ENCODE data around the gene MAP4. TPM values are rescaled to one million over a fixed set of nuclear protein-coding genes. Genes with fewer than 3 reads are reported as not detected.

MAP4 gene
- total and polyA plus RNA-seq, 7 donors = 85.5 to 1,424 (median 819) TPM

DNA sequence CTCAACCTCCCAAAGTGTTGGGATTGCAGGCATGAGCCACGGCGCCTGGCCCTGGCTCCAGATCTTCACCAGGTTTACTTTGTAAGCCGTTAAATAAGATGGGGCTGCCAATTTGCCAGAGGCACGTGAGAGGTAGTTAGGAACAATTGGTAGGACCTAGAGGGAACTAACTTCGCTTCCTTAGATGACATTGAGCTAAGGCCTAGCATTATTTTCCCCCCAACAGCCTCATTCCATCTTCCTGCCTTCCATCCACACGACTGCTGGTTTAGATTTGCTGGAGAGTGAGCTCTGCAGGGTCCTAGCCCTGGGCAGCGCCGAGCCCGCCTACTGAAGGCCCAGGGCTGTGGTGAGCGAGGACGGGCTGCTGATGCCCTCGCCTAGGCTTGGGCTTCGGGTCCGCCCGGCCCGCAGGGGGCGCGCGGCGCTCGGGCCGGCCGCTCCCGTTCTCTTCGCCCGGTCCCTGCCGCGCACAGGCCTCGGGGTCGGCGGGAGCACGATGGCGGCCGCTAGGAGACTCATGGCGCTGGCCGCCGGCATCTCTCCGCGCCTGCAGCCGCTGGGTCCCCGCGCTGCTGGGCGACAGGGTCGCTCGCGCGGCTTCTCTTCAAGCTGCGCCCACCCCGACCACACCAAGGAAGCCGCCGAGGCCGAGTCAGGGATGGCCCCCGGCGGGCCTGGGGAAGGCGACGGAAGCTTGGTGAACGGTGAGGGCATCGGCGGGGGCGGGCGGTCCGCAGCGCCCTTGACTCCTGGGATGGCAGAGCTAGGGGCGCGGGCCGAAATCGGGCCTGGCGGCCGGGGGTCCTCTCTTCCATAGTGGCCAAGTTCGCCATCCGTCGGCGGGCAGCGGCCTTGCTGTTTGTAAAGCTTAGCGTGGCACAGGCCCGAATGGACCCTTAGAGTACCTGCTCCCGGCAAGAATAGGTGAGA, 191.4 kb downstream of the MAP4 start:
- no peaks in the 10 kb centered on the region for H3K27me3 ChIP-seq (ENCODE audit: insufficient read depth in 3 of 3, low read length in 2 of 3)
- intact Hi-C loops (cut with DNase I) = loop anchor here in 1 of 2 donors (5.0 to 10.0 kb wide), 2 partner anchors 270 to 327 kb away; no protein-coding TSS in a partner anchor
- WGBS, 3 donors = 3% methylated on average over 67 to 77 of the region's 77 CpGs
- TF ChIP-seq, protein P1, sequence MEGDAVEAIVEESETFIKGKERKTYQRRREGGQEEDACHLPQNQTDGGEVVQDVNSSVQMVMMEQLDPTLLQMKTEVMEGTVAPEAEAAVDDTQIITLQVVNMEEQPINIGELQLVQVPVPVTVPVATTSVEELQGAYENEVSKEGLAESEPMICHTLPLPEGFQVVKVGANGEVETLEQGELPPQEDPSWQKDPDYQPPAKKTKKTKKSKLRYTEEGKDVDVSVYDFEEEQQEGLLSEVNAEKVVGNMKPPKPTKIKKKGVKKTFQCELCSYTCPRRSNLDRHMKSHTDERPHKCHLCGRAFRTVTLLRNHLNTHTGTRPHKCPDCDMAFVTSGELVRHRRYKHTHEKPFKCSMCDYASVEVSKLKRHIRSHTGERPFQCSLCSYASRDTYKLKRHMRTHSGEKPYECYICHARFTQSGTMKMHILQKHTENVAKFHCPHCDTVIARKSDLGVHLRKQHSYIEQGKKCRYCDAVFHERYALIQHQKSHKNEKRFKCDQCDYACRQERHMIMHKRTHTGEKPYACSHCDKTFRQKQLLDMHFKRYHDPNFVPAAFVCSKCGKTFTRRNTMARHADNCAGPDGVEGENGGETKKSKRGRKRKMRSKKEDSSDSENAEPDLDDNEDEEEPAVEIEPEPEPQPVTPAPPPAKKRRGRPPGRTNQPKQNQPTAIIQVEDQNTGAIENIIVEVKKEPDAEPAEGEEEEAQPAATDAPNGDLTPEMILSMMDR (IDR thresholded peaks at IDR 0.05) = peak; percentile 84
- H3K27ac ChIP-seq = peak overlapping the region; percentile 85
- H3K9me3 ChIP-seq = no peaks in the 10 kb centered on the region
- H3K36me3 ChIP-seq (ENCODE audit: insufficient read depth in 1 of 2, low read depth in 1 of 2) = peaks cover 16 to 65% of the 10 kb centered on the region in 2 donors
- DNase-seq (peak; percentile 83 to 89), ATAC-seq (peak; percentile 98 to 100 (median 99))
- peak overlapping the region; percentile 93 for H3K4me3 ChIP-seq
- H3K4me1 ChIP-seq = peaks cover 13% of the 10 kb centered on the region

GRCh38 chr3:47817609-47818008, 198.6 kb downstream of the MAP4 start:
- TF ChIP-seq, protein P1 (IDR thresholded peaks at IDR 0.05) = no peak
- Histone ChIP-seq H3K27me3 (ENCODE audit: insufficient read depth in 3 of 3, low read length in 2 of 3) (no peaks in the 10 kb centered on the region), H3K27ac (no peak overlapping the region), H3K36me3 (ENCODE audit: insufficient read depth in 1 of 2, low read depth in 1 of 2) (peaks cover 0 to 92% of the 10 kb centered on the region in 2 donors), H3K4me1 (no peaks in the 10 kb centered on the region), H3K9me3 (no peaks in the 10 kb centered on the region), H3K4me3 (no peak overlapping the region)
- no peak for ATAC-seq
- intact Hi-C loops (cut with DNase I) = no loop called here
- WGBS, 3 donors = 91 to 92% (median 92%) methylated on average over 7 of the region's 7 CpGs
- no peak for DNase-seq

GRCh38 chr3:47813551-47814177, 202.6 kb downstream of the MAP4 start:
- Histone ChIP-seq H3K36me3 (ENCODE audit: insufficient read depth in 1 of 2, low read depth in 1 of 2) (peaks cover 6 to 92% of the 10 kb centered on the region in 2 donors), H3K9me3 (no peaks in the 10 kb centered on the region), H3K4me3 (no peak overlapping the region), H3K4me1 (no peaks in the 10 kb centered on the region), H3K27me3 (ENCODE audit: insufficient read depth in 3 of 3, low read length in 2 of 3) (no peaks in the 10 kb centered on the region), H3K27ac (no peak overlapping the region)
- 84 to 88% (median 85%) methylated on average over 8 of the region's 8 CpGs for WGBS, 3 donors
- TF ChIP-seq, protein P1 (IDR thresholded peaks at IDR 0.05) = no peak
- intact Hi-C loops (cut with DNase I) = no loop called here
- ATAC-seq (no peak), DNase-seq (no peak)

DNA sequence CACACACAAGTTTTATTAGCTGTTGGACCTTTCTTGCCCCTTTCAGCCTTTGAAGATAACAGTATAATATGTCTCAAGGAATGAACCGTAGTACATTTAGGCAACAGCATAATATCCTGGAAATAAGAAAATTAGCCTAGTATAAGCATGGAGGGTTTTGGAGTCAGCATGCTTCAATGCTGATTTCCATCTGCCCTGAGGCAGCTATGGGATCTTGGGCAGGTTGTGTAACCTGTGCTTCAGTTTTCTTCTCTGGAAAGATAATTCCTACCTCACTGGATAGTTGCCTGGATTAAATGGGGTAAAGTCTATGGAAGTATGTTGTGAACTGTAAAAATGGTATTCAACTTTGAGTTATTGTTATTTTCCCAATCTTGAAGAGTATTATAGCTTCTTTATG, 211.6 kb downstream of the MAP4 start:
- Histone ChIP-seq H3K4me3 (no peak overlapping the region), H3K27me3 (ENCODE audit: insufficient read depth in 3 of 3, low read length in 2 of 3) (no peaks in the 10 kb centered on the region), H3K9me3 (no peaks in the 10 kb centered on the region), H3K36me3 (ENCODE audit: insufficient read depth in 1 of 2, low read depth in 1 of 2) (peaks cover 0 to 43% of the 10 kb centered on the region in 2 donors), H3K27ac (peak overlapping the region; percentile 98), H3K4me1 (peaks cover 14% of the 10 kb centered on the region)
- WGBS, 3 donors = 93 to 95% (median 94%) methylated on average over 1 of the region's 1 CpG
- TF ChIP-seq, protein P1 (IDR thresholded peaks at IDR 0.05) = no peak
- intact Hi-C loops (cut with DNase I) = no loop called here
- ATAC-seq = no peak
- no peak for DNase-seq
